IPS DF 19.7 (cell line): ENCODE results near the gene RAC2.

Experiments
- DNase-seq: peaks from one replicate; pipeline ENCODE4 v3.0.0-alpha.2; 2013; ENCODE audit warnings: low read depth, low spot score

Gene RAC2

DNA sequence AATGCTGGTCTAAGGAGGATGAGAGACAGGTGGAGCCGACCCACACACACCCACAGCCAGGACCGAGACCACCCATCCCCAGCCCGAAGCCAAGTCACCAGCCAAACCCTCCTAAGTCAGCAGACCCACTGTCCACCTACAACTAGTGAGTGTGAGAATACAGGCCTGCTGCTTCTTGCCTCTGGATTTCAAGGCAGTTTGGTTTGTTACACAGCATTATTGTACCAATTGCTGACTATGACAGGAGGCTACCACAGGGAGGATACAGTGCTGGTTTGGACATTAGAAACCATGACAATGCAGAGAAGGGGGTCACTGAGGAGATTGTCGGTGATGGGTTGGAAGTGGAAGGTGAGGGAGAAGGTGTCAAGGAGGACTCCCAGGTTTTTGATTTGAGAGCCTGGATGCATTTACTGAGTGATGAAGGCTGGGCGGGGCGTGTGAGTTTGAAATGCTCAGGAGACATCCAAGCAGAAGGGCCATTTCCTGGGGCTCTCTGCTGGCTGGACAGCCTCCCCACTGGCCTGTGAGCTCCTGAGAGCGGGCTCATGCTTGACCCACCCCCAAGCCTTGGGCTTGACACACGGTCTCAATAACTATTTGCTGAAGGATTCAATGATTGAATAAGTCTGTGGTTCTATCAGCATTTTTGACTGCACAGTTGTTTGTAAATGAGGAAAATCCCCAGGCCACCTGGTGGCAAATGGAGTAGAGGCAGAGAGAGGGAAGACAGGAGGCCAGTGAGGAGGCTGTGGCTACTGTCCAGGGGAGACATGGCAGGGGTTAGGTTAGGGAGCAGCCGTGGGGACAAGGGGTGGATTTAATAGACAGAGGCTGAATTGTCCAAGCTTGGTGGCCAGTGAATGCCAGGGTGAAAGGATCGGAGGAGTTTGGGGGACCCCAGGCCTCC lies 22.4 kb downstream of the RAC2 start:
- DNase-seq = no peak

DNA sequence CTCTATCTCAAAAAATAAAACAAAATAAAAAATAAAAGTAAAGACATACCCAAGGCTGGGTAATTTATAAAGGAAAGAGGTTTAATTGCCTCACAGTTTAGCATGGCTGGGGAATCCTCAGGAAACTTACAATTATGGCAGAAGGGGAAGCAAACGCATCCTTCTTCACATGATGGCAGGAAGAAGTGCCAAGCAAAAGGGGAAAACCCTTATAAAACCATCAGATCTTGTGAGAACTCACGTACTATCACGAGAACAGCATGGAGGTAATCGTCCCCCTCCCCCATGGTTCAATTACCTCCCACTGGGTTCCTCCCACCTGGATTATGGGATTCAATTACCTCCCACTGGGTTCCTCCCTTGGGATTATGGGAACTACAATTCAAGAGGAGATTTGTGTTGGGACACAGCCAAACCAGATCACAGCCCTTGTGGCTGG lies 23.5 kb downstream of the RAC2 start:
- no peak for DNase-seq

DNA sequence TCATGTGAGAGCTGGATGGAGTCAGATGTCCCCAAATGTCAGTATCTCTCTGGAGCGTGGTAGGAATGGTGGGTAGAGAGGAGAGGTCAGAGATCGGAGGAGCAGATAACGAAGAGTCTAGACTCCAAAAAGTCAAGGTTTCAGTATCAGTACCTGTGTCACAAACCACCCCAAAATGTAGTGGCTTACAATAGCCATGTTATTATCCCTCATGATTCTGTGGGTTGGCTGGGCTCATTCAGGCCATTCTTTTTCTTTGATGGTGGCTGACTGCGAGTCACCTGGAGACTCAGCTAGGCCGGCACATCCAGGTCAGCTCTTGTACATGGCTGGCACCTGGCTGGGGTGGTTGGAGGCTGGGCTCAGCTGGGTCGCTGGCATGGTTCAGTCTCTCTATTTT lies 24.5 kb downstream of the RAC2 start:
- no peak for DNase-seq

DNA sequence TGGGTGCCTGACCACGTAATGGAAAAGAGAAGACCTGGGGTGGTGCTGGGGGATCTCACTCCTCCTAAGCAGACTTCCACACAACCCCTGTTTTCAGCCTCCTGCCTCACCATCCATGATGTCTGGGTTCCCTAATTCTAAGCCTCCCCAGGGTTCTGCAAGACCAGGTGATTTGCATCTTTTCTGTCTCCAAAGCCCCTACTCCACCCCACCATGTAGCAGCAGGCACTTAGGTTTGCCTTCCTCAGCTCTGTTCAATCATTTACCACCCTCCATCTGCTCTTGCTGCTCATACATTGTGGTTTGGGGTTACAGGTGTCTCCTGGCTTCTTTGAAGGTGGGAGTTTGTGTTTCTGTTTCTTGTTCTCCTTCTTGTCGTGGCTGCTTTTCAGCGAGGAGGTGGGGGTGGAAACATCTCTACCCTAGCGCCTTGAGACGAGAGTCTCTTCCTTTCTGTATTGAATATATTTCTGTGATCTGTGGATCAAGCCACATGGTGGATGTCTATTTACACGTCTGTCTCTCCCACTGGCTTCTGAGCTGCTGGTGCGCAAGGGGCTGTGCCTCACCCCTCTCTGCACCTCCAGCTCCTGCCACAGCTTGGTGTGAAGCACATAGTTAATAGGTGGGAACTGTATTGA lies 25.2 kb downstream of the RAC2 start:
- no peak for DNase-seq

DNA sequence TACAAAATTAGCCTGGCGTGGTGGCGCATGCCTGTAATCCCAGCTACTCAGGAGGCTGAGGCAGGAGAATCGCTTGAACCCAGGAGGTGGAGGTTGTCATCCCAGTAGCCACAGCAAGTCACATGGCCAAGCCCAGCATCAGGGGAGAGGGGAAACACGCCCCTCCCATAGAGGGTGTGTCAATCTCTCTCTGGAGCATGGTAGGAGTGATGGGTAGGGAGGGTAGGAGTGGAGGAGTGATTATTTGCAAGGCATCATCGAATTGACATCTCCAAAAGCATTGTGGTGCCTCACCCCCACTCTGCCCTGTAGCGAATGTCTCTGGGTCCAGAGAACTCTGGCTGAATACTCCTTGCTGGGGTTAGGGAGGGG lies 25.7 kb downstream of the RAC2 start:
- no peak for DNase-seq

DNA sequence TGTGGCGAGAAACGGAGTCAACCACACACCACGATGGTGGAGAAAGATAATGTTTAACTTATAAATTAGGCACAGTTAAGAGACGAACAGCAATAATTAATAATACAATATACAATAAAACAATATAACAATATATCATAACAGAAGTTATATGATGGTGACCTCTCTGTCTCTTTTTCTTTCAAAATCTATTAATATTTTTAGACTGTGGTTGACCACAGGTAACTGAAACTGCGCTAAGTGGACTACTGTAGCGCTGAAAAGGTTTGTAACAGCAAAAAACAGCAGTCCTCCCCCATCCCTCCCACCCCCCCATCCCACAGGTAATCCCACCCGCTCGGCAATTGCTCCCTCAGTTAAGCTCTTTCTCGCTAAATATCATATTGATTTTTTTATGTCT lies 28.2 kb downstream of the RAC2 start:
- DNase-seq = no peak

DNA sequence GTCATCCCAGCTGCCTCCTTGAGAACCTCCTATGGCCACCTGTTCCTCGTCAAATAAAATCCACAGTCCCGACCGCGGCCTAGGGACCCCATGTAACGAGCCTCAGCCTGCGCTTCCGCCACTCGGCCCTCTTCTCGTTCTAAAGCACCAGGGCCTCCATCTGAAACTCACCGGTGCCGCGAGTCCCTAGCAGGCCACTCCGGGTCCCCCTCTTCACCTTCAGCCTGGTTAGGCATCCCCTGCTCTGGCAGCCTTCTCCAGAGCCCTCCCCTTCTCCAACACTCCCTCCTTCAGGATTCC lies 29.4 kb downstream of the RAC2 start:
- DNase-seq = no peak

DNA sequence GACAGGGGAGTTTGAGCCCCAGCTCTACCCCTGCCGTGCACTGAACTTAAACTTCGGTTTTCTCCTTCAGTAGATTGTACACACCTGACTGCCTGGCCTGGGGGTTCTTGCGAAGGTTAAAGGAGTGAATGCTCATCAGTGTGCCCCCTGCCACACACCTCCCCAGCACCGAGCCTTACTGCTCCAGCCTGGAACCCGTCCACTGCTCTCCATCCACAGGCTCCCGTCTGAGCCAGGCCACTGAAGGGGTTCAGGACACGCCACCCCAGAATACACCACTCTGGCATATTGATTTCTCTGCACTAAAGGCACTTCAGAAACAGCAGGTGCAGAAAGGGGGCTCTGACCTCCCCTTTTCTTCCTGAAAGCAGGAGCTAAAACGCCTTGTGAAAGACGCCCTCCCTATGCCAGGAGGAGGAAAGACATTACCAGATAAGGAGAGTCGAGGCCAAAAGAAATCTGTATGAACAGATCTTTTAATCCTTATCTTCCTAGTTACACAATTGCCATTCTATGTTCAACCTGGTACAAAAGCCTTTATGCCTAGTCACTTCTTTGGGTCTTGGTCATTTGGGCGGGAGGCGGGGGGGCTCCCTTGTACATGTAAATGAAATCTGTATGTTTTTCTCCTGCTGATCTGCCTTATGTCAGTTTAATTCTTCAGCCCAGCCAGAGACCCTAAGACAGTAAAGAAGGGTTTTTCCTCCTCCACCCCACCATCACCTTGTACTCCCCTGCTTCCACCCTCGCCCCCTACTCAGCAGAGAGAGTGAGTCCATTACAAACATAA lies 29.9 kb downstream of the RAC2 start:
- no peak for DNase-seq

DNA sequence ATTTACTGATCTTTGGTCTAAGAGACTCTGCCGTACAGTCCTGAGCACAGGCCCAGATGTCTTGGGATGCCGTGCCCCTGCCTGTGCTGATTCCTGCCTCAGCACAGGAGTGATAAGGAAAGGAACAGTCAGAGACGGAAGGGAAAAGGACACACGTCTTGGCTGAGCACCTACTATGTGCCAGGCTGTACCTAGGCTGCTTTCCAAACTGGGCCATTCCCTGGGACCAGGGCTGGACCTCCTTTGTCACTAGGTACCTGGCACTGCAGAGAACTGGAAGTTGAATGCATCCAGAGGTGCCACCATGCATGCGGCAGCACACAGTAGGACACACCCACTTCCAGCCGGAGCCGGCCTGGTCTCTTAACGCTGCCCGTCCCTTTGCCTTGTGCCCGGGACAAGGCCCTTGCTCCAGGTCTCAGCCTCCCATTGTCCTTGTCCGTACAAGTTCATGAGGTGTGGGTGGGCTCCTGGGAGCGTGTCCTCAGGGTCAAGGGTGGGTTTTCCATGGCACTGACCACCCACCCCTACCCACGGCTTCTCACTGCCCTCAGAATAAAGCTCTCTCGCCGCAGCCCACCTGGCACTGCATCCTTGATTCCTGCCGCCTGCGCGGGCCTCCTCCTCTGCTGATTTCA lies 30.7 kb downstream of the RAC2 start:
- DNase-seq = no peak

DNA sequence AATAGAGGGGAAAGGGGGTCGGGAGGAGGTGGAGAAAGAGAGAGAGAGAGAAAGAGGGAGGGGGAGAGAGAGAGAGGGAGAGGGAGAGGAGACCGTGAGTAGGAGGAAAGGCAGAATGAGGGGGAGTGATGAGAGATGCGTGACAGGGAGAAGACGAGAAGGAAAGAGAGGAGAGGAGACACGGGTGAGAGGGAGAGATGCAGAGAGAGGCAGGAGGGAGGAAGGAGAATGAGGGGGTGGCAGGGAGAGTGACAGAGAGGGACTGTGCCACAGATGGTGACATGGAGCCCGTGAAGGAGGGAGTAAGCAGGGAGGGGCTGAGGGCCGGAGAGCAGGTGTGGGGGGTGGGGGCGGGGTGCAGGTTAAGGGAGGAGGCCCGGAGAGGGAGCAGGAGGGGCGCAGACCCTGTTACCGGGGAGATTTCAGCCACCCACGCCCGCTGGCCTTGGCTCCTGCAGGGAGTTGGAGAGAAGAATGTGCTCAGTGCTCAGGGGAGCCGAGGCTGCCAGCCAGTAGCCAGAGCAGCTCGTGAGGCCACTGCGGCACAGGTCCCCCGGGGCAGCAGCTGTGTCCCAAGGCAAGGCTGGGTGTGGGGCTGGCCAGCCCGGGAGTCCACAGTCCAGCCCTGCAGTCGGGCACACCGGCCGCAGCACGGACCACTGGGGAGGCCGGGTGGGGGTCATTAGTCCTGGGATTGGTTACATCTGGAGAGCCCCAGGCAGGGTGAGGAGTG lies 31.7 kb downstream of the RAC2 start, which contains the start of gene SSTR3:
TSS of gene SSTR3 (minus strand) at position 304 of the 733 bp plus-strand sequence. CDS start 4,674 bp downstream, outside the sequence.
- no peak for DNase-seq

DNA sequence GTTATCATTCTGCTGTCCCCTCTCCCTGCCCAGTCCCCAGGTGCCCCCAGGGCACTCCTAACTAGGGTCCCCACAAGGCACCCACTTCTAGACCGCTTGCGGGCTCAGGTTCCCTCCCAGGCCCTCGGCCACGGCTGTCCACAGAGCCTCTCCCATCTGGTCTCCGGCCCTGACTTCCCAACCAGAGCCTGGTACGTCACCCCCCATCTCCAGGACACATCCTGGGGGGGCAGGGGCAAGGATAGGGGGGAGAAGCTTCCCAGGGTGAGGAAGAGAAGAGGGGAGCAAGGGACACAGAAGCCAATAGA lies 32.2 kb downstream of the RAC2 start:
- DNase-seq = no peak

DNA sequence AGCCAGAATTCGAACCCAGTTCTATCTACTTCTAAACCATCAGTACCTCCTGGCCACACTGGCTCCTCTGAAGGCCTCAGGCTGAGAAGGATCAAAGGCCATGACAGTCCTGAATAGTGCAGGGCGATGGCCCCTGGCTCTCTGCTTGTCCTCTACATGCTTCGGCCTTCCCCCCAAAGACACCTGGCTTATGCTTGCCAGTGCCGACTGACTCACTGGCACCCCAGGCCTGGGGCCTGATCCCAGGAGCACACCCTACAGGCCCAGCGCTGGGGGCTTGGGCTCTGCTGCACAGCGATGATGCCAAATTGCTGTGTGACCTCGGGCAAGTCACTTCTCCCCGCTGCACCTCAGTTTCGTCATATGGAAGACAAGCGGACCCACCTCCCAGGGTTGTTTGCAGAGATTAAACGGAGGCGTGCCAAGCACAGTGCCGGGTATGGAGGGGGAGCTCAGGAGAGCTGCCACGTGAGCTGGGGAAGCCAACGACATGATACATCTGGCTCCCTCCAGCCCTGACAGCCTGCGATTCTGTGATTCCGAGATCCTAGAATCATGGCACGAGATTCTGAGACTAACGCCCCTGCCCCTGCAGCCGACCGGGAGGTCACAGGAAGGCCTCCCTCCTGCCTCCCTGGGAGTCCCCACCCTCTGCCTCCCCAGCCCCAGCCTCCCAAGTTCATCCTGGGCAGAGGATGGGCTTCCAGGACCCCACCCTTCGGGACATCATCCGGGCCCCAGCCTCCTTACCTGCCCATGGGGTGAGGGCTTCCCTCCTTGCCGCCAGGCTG lies 32.8 kb downstream of the RAC2 start:
- no peak for DNase-seq

DNA sequence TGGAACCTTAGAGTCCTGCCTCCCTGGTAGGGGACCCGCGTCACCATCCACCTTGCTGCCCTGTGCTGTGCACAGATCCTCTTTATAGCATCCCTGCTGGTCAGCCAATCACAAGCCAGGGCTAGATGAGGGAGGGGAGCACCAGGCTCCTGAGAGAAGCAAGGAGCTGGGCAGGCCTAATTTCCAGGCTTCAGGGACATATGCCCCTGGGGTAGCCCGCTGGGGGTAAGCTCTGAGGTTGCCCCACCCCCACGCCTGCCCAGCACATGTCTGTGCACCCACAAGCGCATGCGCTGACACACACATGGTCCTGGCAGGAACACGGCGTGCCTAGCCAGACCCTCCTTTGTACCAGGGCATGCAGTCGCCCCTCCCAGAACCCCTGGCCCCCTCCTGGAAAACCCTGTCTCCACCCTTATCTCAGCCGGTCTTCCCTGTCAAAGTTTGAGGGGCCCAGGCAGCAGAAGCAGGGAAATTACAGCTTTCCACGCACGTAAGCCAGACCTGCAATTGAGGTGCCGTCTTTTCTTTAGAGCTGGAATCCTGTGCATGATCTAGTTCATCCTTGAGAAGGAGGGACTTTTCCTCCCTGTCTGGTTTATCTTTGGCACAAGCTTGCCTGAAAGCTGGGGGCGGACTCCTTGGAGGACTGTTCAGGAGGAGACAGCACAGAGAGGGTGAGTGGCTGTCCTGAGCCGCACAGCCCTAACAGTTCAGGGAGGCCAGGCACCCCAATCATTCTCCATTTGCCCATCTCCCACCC lies 33.8 kb downstream of the RAC2 start:
- DNase-seq = no peak

DNA sequence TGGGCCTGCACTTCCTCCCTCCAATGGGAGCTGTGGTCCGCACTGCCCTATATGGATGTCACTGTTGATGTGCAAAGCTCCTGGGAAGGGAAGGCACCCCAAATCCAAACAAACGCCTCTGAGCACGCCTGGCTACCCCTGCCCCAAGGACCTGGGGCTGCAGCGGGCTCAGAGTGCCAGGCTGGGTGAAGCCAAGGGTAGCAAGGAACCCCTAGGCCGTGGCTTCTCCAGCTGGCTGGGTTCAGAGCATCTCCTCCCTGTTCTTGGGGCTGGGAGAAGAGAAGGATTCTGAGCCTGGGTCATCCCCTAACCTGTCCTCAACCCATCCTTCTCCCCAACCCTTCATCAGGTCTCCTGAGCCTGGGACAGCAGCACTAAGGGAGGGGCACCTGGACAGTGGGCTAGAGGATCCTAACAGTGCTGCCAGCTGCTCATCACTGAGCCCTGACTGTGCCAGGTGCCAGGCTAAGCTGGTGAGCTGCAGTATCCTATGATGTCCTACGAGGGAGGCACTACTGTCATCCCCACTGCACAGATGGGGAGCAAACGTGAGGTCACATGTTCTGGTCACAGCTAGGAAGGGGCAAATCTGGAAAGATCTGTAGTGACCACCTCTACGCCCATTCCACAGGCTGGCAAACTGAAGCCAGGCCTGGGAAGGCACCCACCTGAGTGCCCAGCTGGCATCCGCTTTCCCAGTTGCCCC lies 34.8 kb downstream of the RAC2 start:
- no peak for DNase-seq

DNA sequence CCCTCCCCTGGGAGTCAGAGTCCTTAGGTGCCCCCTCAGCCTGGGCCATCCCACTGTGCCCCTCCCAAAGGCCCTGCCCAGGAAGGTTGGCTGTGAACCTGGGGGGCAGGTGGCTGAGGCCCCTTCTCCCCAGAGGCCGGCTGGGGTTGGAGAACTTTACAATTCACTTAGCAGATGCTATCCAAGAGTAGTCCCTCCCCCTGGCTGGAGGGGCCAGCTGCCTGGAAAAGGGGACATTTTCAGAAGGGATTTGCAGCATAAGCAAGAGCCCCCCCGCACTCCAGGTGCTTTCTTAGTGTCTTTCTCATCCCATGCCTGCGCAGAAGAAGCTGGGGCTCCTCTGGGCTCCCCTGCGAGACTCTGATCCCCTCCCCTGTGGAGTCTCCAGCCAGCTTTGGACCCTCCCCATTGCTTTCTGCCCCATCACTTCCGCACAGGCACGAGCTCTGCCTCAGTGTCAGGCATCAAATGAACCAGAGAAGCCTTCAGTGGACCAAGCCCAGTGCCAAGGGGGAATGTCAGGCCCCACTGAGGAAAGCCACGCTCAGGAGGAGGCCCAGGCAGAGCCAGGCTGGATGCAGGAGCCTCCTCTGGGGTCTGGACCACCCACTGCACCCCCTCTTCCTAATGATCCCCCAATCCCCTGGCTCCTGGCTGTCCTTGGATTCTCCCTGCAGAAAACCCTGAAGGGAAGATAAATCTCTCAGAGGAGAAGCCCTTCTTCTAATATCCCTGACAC lies 35.5 kb downstream of the RAC2 start:
- DNase-seq = no peak

DNA sequence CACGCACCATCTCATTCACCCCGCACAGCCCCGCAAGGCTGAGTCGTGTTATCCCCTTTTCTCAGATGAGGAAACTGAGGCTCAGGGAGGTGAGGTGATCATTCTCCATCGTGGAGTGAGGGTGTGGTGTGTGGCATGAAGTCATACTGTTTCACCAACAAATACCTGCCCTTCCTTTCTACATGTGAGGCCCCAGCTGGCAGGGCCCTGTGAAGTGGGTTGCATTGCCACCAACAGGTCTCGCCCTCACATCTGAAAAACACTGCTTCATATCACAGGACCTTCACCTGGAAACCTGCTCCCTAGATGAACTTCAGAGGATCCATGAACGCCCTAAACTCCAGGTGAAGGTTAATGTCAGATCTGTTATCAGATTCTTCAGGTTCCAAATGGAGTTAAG lies 36.1 kb downstream of the RAC2 start:
- no peak for DNase-seq

DNA sequence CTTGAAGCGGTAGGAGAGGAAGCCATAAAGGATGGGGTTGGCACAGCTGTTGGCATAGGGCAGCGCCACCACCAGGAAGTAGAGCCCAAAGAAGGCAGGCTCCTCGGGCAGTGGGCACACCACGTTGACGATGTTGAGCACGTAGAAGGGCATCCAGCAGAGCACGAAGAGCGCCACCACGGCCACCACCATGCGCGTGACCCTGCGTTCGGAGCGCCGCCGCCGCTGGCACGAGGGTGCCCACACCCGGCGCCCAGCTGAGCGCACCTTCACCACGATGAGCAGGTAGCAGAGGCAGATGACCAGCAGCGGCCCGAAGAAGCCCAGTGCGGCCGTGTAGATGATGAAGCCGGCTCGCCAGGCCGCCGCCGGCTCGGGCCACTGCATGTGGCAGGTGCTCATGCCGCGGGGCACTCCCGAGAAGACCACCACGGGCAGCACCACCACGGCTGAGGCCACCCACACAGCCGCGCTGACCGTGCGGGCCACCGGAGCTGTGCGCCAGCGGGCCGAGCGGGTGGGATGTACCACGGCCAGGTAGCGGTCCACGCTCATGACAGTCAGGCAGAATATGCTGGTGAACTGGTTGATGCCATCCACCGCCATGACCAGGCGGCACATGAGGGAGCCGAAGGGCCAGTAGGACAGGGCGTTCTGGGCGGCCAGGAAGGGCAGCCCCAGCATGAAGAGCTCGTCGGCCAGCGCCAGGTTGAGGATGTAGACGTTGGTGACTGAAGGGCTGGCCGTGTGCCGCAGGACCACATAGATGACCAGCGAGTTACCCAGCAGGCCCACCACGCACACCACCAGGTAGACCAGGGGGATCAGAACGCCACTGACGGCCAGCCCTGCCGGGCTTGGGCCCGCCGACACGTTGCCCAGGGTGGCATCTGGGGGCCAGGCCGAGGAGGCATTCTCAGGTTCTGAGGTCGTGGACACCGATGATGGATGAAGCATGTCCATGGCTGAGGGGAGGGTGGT lies 36.9 kb downstream of the RAC2 start:
- DNase-seq = no peak
